ENCODE data around the gene MLLT1. TPM values are rescaled to one million over a fixed set of nuclear protein-coding genes. Genes with fewer than 3 reads are reported as not detected.

The MLLT1 gene
- total and polyA plus RNA-seq, 10 of the 15 experiments (the other 5 are each of a cell fraction or from before 2014, with no cell fraction given): 0.16 to 61.1 (median 8.5) TPM

- TF ChIP-seq KAT2A (conservative IDR thresholded peaks at IDR 0.05; ENCODE audit: control insufficient read depth, low read depth, low read length): no peak
These were observed 37.9 kb downstream of the MLLT1 start (continued) for GRCh38 chr19:6241680-6242377.

GRCh38 chr19:6241056-6241455 lies 38.7 kb downstream of the MLLT1 start:
- RAD21 ChIA-PET (ENCODE audit: unreplicated experiment): no interaction called here
- Histone ChIP-seq H3K9me3 (replicated peaks; ENCODE audit: control insufficient read depth, insufficient read depth, low read length) (peaks cover 3% of the 10 kb centered on the region; the same call in 2 of the 3 replicates), H3K4me2 (ENCODE audit: control insufficient read depth, insufficient read depth) (no peak overlapping the region), H3K4me3 (no peak overlapping the region), H3K79me2 (ENCODE audit: control insufficient read depth, insufficient read depth, low read length) (peaks cover 40% of the 10 kb centered on the region), H3K27ac (ENCODE audit: control insufficient read depth, insufficient read depth) (no peak overlapping the region), H2AFZ (ENCODE audit: control insufficient read depth, low read depth, low read length) (no peak overlapping the region), H4K20me1 (ENCODE audit: control insufficient read depth, insufficient read depth) (no peaks in the 10 kb centered on the region), H3K27me3 (replicated peaks in 1 of 2; ENCODE audit: control insufficient read depth in 2 of 2, insufficient read depth in 2 of 2, low read length in 1 of 2) (no peaks in the 10 kb centered on the region), H3K36me3 (ENCODE audit: control insufficient read depth in 2 of 2, insufficient read depth in 2 of 2, low read length in 1 of 2) (peaks cover 0 to 9% of the 10 kb centered on the region in 2 experiments; a peak in 2 of 4 replicates), H3K9ac (ENCODE audit: control insufficient read depth, insufficient read depth, low read length) (no peak overlapping the region), H3K4me1 (ENCODE audit: control insufficient read depth, insufficient read depth, low read length) (peaks cover 18% of the 10 kb centered on the region)
- BruUV-seq (replicated peaks): no TSS peak
- FAIRE-seq: no peak
- SMC1A ChIA-PET (ENCODE audit: uncharacterized antibody, unreplicated experiment): no interaction called here
- ATAC-seq: no peak
- 96% methylated on average over 12 of the region's 12 CpGs for WGBS (ENCODE audit: insufficient coverage, insufficient replicate concordance, low lambda C conversion rate, missing lambda C conversion rate)
- intact Hi-C loops (cut with micrococcal nuclease; ENCODE audit: unreplicated experiment) (no loop called here), in situ Hi-C loops (cut with MboI) (no loop called here)
- CTCF ChIA-PET: no interaction called here
- DNase-seq (ENCODE audit: low read depth, low spot score): no peak
- POLR2A ChIA-PET: no interaction called here
- TF ChIP-seq IRF3 (IDR thresholded peaks at IDR 0.05): no peak
- TF ChIP-seq IRF4 (IDR thresholded peaks at IDR 0.05; ENCODE audit: low read depth, low read length): no peak
- no peak for TF ChIP-seq ZBTB11 (CRISPR knock-in tag; IDR thresholded peaks at IDR 0.05)
- TF ChIP-seq TBL1XR1 (IDR thresholded peaks at IDR 0.05; ENCODE audit: low read depth, low read length): no peak
- no peak for TF ChIP-seq MYB (IDR thresholded peaks at IDR 0.05; ENCODE audit: borderline replicate concordance, low read depth, low read length)
- TF ChIP-seq CHD2 (IDR thresholded peaks at IDR 0.05; ENCODE audit: borderline replicate concordance, low read depth, low read length): no peak
- TF ChIP-seq HSF1 (IDR thresholded peaks at IDR 0.05; ENCODE audit: low read depth, low read length): no peak
- no peak for TF ChIP-seq POLR2AphosphoS2 (IDR thresholded peaks at IDR 0.05; ENCODE audit: low read depth, low read length)
- TF ChIP-seq DPF2 (IDR thresholded peaks at IDR 0.05): no peak
- no peak for TF ChIP-seq CBX5 (IDR thresholded peaks at IDR 0.05; ENCODE audit: low read depth)
- no peak for TF ChIP-seq ETV6 (conservative IDR thresholded peaks at IDR 0.05 in 1 of 2, IDR thresholded peaks at IDR 0.05 in 1 of 2; ENCODE audit: borderline replicate concordance in 1 of 2, low read depth in 1 of 2)
- TF ChIP-seq ZBTB4 (CRISPR knock-in tag; IDR thresholded peaks at IDR 0.05): no peak
